Hematopoietic multipotent progenitor cell treated with erythropoietin and hydrocortisone succinate and interleukin-3 and kit ligand, for 15 days (in vitro differentiated cells): ENCODE measurements around the gene ROBO3.
A peak's percentile ranks its signal among the peaks of the same experiment; 100 is the strongest.

Source experiments
- DNase-seq: peaks from one replicate; pipeline ENCODE4 v3.0.0-alpha.2; 2015; ENCODE audit warnings: low spot score

The ROBO3 gene

DNA sequence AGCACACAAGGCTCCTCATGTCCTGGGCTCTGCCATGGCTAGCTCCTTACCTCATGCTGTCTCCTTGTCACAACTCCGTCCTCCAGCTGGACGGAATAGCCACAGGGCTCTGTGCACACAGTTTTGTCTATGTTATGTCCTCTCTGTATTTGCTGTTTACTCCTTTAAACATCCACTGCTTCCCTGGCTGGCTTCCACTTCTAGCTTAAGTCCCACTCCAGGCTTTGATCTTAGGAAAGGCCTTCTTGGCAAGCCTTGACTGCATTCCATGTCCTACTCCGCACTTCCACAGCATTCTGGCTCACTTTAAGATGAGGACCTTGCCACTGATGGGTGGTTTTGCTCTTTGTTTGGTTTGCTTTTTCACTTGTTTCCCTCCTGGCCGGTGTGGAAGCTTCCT, 22.9 kb upstream of the ROBO3 start:
- no peak for DNase-seq

DNA sequence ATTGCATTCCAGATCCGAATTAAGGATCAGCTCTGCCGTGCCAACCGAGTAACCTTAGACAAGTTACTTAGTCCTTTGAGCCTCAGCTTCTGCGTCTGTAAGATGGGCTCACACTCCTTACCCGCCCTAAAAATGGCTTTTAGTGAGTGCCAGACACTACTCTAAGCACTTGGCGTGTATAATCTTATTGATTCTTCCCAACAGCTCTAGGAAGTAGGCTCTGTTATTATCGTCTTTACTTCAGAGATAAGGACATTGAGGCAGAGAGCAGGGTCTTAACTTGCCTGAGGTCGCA, 21.7 kb upstream of the ROBO3 start:
- no peak for DNase-seq

DNA sequence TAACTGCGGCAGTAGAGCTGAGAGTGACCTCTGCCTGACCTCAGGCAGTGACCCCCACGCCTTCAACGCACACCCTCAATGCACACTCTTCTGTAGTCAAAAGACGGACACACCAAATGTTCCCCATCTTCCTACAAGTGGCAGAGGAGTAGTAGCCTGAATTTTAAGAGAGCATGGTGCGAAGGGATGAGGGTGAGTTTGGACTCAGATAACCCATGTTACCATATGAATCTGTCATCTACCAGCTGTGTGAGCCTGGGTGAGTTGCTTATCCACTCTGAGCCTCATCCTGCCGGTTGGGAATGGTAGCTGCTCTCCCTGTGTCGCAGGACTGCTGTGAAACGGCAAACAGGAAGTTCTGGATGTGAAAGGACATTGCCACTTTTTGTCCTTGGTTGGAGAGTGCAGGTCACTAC, 20.6 kb upstream of the ROBO3 start:
- no peak for DNase-seq

DNA sequence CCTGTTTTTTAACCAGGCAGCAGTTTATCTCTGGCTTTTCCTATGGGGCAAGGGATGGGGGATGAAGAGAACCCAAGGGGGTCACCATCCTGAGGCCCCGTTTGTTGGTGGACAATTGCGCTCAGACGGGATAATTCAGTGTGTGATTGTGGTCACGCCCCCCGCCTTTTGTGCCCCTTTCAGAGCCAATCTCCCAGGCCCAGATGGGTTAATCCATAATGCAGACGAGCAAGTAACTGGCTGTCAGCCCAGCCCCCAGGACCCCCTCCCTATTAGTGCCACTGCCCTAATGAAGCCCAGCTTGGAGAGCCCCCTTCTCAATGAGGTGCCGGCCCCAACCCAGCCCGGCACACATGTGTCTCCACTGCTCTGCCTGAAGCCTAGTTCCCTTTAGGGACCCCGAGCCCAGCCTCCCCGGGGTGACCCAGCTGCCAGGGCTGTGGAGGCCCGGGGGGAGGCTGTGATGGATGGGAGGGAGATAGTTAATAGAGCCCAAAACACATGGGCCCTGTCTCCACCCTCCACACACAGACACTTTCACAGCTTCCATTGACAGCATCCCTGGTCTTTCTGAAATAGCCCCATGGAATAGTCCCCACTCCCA, 19.1 kb upstream of the ROBO3 start:
- no peak for DNase-seq

DNA sequence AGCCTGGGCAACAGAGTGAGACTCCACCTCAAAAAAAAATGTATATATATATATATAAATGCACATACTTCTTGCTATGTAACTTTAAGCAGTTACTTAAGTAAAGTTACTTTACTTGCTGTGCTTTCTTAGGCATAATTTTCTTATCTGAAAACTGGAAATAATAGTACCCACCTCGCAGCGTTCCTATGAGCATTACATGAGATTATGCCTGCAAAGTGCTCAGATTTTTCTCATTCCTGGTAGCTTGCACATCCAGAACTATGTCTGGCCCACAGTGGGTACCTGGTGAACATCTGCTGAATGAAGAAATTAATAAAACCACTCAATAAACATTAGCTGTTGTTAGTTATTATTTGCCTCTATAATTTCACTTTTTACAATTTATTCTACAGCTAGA, 6.1 kb upstream of the ROBO3 start:
- DNase-seq = no peak

DNA sequence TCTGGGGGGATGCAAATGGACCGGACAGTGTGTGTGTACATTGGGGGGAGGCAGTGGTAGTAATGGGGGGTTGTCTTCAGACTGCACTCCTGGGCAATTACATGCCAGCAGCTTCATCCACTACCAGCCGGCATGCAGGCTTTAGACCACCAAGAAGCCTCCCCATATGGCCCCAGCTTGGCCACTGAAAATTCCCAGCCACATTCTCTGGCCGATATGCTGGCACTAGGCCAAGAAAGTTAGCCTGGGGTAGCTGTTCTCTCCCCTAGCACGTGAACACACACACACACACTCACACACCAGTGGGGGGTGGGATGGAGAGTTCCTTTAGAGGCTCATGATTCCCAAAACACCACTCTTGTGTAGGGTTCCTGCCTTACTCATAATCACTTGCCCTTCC, 3.6 kb upstream of the ROBO3 start:
- DNase-seq = no peak

DNA sequence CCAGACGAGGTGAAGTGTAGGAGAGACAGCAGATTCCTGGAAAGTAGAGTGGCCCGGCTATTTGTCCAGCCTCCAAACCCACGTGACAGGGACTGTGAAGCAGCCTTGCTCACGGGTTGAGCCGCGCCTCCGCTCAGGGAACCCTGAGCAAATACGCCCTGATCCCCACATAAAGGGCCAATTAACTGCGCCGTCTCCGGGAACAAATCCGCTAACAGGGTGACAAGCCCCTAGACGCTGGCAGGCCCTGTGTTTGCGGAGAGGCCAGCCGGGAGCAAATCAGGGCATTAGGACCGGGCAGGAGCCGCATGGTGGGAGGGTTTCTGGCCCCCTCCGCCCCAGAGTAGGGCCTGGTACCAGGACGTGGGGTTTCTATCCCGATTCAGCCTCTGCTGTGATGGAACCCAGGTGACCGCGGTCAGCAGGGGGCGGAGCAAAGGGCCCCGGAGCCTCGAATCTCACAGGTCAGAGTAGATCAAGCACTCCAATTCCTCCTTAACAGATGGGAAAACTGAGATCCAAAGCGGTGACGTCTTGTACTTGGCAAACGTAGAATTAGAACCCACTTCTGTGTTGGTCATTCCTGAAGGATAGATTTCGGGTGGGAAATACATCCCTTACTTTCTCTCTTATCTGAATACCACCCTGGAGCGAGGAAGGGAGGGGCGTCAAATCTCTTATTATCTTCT, 2.0 kb upstream of the ROBO3 start:
- DNase-seq = no peak

DNA sequence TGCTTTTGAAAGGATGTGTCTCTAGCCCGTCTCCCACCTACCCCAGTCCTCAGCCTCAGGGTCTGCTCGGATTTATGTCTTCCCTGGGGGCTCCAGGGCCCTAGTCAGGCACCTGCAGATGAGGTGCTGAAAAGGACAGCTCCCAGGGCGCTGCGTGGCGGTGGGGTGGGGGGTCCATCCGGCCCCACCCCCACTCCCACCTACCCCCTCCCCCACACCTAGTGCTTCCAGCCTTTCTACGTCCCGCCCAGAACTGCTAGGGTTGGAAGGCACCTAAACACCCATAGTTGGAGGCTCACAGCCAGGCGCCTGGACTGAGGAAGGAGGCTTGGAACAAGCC, 1.4 kb upstream of the ROBO3 start:
- no peak for DNase-seq

DNA sequence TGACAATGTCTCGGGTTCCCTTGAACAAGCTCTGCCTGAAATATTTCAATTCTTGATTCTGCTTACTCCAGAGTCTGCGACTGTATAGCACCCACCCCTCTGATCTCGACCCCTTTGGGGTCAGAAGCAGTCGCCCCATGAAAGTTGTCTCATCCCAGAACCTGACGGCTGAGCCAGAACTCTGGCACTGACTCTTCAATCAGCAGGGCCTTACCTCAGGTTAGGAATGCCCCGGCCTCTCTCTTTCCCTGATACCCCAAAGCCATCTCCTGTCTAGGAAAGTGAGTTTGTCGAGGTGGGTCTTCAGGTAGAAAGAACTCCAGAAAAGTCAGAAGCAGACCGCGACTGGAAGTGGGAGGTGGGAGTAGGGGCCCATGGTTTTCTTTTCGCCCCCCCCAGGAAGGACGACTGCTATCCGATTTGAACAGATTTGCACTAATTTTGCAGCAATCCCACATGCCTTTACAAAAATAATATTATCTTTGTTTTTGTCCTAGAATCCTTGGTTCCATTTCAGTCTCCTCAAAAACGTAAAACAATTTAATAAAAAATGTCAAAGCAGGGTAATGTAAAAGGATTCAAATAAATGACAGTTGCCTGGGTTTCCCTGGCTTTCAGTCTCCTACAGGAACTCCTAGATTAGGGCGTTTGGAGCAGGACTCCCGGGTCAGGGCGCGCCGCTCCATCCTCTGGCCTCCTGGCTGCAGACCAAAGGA, 898 bp upstream of the ROBO3 start:
- DNase-seq = no peak

DNA sequence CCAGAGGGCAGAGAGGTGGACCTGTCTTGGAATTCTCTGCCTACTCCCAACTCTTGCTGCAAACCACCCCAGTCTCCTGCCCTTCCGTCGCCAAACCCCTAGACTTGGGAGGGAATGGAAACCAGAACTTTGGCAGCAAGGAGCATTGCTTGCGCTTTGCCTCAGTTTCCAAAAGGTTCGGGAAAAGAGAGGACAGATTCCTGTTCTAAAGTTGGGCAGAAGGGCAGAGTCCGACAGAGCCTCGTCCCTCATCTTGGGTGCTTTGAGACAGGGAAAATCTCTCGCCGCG, 396 bp upstream of the ROBO3 start:
- DNase-seq = no peak

DNA sequence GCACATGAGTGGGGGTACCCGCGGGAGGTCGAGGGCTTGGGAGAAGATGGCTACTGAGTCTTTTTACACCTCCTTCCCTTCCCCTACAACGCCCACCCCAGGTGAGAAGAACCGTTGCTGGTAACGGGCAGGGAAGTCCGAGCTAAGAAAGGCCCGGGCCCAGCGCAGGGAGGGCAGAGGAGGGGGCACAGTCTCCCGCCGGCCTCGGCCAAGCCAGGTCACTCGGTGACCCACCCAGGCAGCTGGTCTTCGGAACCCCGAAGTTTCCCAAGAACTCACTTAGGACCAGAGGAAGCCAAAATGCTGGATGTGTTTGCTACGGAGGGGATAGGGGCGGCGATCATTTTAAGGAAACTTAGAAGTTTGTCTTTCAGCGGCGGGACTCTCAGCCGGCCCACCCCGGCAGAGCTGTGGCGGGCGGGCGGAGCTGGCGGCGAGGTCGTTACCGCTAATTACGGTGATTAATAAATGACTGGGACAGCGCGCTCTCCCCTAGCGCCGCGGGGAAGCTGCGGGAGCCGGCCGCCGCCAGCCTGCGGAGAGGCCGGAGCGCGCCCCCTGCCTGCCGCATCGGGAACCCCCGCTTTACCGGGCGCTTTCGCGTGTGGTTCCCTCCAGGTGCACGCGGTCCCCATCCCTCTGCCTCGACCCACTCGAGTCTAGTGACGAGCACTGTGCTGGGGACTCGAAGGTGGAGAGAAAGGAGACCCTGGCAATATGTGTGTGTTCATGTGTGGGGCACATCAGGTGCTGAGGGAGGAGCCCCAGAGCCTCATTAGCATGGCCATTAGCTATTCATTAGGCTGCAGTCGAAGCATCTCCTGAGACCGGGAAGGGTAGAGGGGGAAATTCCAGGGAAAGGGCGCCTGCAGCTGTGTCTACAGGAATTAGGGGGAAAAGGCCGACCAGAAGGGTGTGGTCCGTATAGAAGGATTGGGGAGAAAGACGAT, 945 bp downstream of the ROBO3 start:
- DNase-seq = peak; percentile 10

DNA sequence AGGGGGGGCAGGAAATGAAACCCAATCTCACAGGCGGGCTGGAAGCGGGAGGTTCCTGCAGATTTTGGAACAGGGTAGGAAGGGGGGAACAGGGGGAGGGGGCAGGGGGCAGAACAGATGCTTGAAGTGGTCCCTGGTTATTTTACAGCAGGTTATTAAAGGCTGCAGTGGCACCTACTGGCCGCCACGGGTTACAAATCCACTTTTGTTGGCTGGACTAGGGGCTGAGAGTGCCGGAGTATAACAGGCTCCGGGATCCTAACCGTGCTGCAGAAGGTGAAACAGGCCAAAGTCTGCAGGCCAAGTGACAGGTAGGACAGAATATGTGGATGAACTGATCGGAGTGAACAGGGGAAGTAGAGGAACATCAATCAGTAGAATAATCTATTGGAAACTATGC, 2.5 kb downstream of the ROBO3 start:
- no peak for DNase-seq

DNA sequence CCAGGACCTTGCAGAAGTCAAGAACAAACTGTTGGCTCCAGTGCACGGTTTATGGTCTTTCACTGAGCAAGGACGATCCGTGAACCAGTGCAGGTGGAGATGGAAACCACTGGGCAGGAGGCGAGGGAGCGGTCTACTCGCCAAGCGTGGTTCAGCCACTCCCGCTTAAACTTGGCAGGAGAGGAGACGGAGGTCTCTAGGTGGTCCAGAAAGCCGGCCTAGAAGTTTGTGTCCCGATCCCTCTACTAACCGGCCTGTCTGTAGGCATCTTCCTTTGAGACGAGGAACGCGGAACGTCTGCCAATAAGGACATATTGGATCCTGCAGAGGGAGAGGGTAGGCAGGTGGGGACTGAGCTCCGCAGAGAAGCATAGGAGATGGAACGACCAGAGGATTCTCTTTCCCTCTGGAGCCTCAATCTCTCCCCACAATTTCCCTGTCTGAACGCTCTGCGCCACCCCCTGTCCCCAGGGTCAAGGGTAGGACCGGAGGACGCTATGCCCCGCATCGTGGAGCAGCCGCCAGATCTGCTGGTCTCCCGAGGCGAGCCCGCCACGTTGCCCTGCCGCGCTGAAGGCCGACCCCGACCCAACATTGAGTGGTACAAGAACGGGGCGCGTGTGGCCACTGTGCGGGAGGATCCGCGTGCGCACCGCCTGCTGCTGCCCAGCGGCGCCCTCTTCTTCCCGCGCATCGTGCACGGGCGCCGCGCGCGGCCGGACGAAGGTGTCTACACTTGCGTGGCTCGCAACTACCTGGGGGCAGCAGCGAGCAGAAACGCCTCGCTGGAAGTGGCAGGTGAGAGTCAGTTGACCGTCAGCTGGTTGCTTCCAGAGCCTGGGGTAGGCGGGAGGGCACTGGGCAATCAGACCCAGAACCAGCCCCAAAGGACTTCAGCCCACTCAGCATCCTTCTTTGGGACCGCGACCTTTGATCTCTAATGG, 3.4 kb downstream of the ROBO3 start:
- DNase-seq = no peak

DNA sequence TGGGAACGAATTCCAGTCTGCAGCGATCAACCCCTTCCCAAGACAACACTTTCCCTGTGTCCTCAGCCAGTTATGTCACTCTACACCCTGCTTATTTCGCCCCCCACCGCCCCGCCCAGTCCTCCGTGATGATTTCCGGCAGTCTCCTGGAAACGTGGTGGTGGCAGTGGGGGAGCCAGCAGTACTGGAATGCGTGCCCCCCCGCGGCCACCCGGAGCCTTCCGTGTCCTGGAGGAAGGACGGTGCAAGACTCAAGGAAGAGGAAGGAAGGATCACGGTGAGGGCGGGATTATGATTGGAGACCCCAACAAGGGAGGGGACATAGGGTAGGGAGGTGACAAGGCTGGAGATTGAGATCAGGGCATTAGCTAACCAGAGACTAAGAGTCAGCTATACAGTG, 4.1 kb downstream of the ROBO3 start:
- no peak for DNase-seq

DNA sequence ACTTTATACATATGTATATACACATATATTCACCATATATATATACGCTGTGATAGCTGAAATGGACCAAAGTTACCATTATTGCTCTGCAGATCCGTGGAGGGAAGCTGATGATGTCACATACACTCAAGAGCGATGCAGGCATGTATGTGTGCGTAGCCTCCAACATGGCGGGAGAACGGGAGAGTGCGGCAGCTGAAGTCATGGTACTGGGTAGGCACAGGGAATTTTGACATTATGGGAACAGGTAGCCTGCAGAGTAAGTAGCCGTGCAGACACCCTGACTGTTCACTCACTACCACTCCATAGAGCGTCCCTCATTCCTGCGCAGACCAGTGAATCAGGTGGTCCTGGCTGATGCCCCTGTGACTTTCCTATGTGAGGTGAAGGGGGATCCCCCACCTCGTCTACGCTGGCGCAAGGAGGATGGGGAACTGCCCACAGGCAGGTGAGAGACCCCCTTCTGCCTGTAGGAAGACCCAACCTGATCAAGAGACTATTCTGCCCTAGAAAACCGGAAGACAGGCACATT, 4.7 kb downstream of the ROBO3 start:
- no peak for DNase-seq

DNA sequence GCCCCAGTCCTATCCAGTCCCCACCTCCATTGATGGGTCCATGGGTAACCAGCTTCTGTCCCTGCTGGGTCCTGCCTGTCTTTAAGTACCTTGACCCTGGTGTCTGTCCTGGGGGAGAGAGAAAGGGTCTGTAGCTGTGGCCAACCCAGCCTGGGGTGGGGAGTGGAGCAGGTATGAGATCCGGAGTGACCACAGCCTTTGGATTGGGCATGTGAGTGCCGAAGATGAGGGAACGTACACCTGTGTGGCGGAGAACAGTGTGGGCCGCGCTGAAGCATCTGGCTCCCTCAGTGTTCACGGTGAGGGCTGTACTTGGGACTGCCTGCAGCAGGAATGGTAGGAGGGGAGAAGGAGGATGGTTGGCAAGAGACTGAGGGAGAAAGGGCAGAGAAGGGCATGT, 5.2 kb downstream of the ROBO3 start:
- no peak for DNase-seq

DNA sequence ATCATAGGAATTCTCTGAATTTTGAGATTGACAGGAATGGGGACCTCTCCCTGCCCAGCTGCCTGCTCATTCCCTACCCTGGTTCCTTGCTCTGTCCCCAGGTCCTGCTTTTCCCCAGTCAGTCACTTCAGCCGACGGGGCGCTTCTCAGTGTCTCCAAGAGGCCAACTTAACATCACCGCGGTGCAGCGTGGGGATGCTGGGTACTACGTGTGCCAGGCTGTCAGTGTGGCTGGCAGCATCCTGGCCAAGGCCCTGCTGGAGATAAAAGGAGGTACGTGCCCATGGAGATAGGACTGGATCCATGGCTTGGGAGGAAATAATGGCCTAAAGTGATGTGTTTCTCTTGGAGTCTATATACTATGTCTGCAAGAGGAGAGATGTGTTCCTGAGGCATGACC, 7.0 kb downstream of the ROBO3 start:
- DNase-seq = no peak

DNA sequence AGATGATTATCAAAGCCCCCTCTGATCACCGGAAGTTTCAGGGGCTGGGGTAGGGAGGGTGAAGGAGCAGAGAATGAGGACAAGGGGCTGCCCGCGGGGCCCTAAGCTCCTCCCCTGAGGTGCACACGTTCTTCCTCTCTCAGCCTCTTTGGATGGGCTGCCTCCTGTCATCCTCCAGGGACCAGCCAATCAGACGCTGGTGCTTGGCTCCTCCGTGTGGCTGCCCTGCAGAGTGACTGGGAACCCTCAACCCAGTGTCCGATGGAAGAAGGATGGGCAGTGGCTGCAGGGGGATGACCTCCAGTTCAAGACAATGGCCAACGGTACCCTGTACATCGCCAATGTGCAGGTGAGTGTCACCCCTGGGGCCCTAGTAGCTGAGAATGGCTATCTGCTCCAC, 7.5 kb downstream of the ROBO3 start:
- no peak for DNase-seq

DNA sequence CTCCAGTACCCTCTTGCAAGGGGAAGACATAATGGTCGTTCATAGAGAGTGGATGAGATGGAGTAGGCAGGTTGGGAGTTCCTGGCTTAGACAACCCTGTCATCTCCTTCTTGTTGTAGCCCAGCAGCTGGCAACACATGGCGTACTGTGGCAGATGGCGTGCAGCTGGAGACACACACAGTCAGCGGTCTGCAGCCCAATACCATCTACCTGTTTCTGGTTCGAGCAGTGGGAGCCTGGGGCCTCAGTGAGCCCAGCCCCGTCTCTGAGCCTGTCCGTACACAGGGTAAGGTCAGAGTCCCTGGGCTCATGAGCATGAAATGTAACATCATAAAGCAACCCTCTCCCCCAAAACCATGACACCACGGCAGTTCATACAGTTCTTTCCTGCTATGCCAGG, 8.7 kb downstream of the ROBO3 start:
- no peak for DNase-seq

DNA sequence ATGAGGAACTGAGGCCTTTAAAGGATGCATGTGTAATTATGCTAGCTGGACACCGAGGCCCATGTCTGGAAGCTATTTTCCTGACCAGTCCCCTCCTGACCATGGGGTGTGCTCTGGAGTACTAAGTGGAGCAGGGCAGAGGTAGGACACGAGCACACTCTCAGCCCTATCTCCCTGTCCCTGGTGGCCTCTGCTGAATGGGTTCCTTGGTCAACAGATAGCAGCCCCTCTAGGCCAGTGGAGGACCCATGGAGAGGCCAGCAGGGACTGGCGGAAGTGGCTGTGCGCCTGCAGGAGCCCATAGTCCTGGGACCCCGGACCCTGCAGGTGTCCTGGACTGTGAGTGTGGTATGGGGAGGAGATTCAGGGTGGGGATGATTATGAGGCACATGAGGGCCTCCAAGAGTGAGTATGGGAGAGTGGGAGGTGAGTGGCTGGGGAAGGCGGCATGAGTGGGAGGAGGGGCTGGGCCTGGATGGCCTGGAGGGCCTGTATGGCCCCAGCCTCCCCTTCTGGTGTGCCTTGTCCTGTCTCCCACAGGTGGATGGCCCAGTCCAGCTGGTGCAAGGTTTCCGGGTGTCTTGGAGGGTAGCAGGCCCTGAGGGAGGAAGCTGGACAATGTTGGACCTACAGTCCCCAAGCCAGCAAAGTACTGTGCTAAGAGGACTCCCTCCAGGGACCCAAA, 9.5 kb downstream of the ROBO3 start:
- DNase-seq = no peak

DNA sequence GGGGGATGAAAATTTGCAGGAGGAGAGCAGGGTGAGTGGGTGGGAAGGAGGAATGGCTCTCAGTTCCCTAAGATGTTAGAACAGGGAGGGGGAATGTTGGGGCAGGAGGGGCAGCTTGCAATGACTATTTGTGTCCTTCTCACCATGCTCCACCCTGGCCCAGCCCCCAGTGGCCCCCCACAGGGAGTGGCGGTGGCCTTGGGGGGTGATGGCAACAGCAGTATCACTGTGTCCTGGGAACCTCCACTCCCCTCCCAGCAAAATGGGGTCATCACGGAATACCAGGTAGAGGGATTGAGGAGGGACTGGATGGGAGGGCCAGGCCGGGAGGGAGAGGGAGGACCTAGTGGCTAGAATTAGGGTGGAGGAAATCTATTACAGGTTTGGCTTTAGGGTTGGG, 10.2 kb downstream of the ROBO3 start:
- no peak for DNase-seq
